Ascending aorta (tissue), 2 donors: ENCODE data around the gene GALM. TPM values are rescaled to one million over a fixed set of nuclear protein-coding genes. Genes with fewer than 3 reads are reported as not detected.

Experiments used
- DNase-seq, 2 donors: peaks; one replicate each; pipeline ENCODE4 v3.0.0-alpha.2; 2019; ENCODE audit warnings: low spot score in 2 of 2
- H3K27ac ChIP-seq, 2 donors: fragments of 200-600 bp; sonication (generic); one replicate each; pipeline ENCODE4 v1.5.1; 2016 to 2017; ENCODE audit warnings: mild to moderate bottlenecking in 1 of 2
- H3K27me3 ChIP-seq: fragments of 200-600 bp; sonication (generic); one replicate; pipeline ENCODE4 v1.5.1; 2017
- H3K36me3 ChIP-seq, 2 donors: fragments of 200-600 bp; sonication (generic); one replicate each; pipeline ENCODE4 v1.5.1; 2016
- H3K4me1 ChIP-seq, 2 donors: fragments of 200-600 bp; sonication (generic); one replicate each; pipeline ENCODE4 v1.5.1; 2016 to 2017; ENCODE audit warnings: mild to moderate bottlenecking in 1 of 2
- H3K4me3 ChIP-seq, 2 donors: fragments of 200-600 bp; sonication (generic); one replicate each; pipeline ENCODE4 v1.5.1; 2016 to 2017; ENCODE audit warnings: mild to moderate bottlenecking in 1 of 2
- H3K9me3 ChIP-seq, 2 donors: fragments of 200-600 bp; sonication (generic); one replicate each; pipeline ENCODE4 v1.5.1; 2016
- intact Hi-C: fragments of 100-400 bp; cut with DNase I; formaldehyde crosslinking; loops from one replicate; pipeline ENCODE4 v1.15.1; 2023
- total RNA-seq: library from RNA; depleted of rRNA; stranded (reverse); fragments of >200 nt; gene quantifications from one replicate; pipeline ENCODE4 v1.1.0, GENCODE V29; 2016
- TF ChIP-seq, protein P1 (sequence below), 3 experiments: fragments of 200-600 bp in 2 of 3; fragments of 450-650 bp in 1 of 3; sonication (generic) in 2 of 3; IDR thresholded peaks; one replicate each; pipeline ENCODE4 v1.5.1; 2016 to 2019; ENCODE audit warnings: antibody characterized with exemption in 3 of 3, mild to moderate bottlenecking in 1 of 3, moderate library complexity in 1 of 3

The GALM gene
- total RNA-seq, 1 donor from 2014 or later: 1.4 TPM

DNA sequence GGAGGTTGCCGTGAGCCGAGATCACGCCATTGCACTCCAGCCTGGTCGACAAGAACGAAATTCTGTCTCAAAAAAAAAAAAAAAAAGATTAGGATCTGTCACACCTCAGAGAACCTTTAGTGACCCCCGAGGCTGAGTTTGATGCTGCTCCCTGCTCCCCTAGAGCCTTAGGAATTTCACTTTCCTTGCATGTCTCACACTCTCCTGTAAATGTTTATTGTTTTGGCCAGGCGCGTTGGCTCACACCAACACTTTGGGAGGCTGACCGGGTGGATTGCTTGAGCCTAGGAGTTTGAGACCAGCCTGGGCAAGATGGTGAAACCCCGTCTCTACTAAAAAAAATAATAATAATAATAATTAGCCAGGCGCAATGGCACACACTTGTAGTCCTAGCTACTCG is 53.8 kb downstream of the GALM start:
- Histone ChIP-seq H3K36me3 (no peaks in the 10 kb centered on the region), H3K4me3 (no peak overlapping the region), H3K4me1 (peaks cover 0 to 12% of the 10 kb centered on the region in 2 donors), H3K9me3 (no peaks in the 10 kb centered on the region), H3K27ac (peak overlapping the region; percentile 40 to 42), H3K27me3 (no peaks in the 10 kb centered on the region)
- intact Hi-C loops: no loop called here
- TF ChIP-seq, protein P1, sequence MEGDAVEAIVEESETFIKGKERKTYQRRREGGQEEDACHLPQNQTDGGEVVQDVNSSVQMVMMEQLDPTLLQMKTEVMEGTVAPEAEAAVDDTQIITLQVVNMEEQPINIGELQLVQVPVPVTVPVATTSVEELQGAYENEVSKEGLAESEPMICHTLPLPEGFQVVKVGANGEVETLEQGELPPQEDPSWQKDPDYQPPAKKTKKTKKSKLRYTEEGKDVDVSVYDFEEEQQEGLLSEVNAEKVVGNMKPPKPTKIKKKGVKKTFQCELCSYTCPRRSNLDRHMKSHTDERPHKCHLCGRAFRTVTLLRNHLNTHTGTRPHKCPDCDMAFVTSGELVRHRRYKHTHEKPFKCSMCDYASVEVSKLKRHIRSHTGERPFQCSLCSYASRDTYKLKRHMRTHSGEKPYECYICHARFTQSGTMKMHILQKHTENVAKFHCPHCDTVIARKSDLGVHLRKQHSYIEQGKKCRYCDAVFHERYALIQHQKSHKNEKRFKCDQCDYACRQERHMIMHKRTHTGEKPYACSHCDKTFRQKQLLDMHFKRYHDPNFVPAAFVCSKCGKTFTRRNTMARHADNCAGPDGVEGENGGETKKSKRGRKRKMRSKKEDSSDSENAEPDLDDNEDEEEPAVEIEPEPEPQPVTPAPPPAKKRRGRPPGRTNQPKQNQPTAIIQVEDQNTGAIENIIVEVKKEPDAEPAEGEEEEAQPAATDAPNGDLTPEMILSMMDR (IDR thresholded peaks at IDR 0.05): no peak
- no peak for DNase-seq

DNA sequence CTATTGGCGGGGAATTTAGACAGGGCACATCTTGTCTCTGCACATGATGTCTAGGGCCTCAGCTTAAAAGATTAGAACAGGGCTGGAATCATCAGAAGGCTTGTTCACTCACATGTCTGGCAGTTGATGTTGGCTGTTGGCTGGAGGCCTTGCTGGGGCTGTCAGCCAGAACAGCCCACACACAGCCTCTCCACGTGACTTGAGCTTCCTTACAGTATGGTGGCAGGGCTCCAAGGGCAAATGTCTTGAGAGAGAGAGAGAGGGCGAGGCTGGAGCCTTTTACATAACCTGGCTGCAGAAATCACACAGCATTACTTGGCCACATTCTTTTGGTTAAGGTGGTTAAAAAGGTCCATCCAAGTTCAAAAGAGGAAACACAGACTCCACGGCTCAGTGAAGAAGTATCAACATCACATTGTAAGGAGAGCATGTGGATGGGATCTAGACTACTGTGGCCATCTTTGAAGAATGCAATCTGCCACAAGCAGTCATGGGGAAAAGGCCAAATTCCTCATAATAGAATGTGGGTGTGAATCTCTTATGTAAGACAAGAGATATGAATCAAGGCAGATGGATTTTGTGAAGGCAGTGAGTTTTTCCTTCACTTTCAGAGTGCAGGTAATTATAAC is 54.8 kb downstream of the GALM start:
- H3K4me3 ChIP-seq: no peak overlapping the region
- H3K4me1 ChIP-seq: peaks cover 0 to 12% of the 10 kb centered on the region in 2 donors
- TF ChIP-seq, protein P1 (IDR thresholded peaks at IDR 0.05): no peak
- no peaks in the 10 kb centered on the region for H3K27me3 ChIP-seq
- DNase-seq: peak in 1 of 2 donors; percentile 78
- no peaks in the 10 kb centered on the region for H3K9me3 ChIP-seq
- peak overlapping the region; percentile 40 to 42 for H3K27ac ChIP-seq
- no peaks in the 10 kb centered on the region for H3K36me3 ChIP-seq
- intact Hi-C loops: no loop called here

DNA sequence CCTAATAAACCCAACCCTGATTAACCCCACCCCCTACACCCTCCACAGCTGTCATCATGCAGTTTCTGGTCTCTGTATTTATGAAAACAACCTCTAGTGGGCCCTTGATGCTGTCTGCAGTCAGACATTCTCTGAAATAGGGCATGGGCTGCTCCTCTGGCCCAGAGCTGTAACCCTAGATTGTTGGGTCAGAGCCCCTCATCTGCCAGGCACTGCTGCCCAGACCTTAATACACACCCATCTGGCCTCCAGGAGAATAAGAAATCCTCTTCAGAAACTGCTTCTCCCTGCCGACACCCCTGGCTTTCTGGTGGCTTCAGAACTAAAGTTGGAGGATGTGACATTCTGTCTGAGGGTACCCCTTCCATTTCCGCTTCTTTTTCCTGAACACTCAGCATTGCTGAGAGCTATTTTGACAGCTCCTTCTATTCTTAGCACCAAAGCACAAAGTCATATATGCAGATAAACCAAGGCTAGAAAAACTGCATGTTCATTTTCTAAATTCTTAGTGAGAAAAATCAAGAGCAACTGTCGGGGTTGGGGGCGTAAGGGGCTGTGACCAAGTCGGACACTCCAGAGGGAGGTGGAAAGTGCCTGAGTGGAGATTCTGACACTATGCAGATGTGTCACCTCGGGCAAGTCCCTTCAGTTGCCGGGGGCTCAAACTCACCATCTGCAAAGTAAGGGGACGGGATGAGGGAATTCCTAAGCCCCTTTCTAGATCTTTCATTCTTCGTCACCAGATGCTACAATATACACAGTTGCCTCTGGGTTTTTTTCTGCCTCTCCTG is 56.6 kb downstream of the GALM start:
- intact Hi-C loops: no loop called here
- no peak for DNase-seq
- Histone ChIP-seq H3K27ac (peak overlapping the region in 1 of 2 donors; percentile 13), H3K4me1 (peaks cover 0 to 12% of the 10 kb centered on the region in 2 donors), H3K4me3 (no peak overlapping the region), H3K27me3 (no peaks in the 10 kb centered on the region), H3K36me3 (no peaks in the 10 kb centered on the region), H3K9me3 (no peaks in the 10 kb centered on the region)
- TF ChIP-seq, protein P1 (IDR thresholded peaks at IDR 0.05): no peak

DNA sequence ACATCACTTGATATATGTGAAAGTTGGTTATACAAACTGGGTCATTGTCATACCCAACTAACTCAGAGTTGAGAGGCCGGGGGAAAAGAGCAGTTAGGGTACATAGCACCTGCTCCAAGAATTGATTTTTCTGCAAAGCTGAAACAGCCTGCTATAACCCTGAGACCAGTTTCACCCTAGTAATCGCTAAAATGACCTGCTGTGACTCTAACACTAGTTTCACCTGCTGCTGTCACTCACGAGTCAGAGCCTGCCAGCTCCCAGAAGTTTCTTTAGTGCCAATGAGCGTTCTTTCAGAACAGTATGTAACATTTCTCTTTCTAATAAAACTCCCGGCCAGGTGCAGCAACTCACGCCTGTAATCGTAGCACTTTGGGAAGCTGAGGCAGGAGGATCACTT is 57.3 kb downstream of the GALM start:
- intact Hi-C loops: no loop called here
- H3K4me3 ChIP-seq: no peak overlapping the region
- no peaks in the 10 kb centered on the region for H3K36me3 ChIP-seq
- H3K27ac ChIP-seq: no peak overlapping the region
- H3K9me3 ChIP-seq: no peaks in the 10 kb centered on the region
- H3K27me3 ChIP-seq: no peaks in the 10 kb centered on the region
- peaks cover 0 to 12% of the 10 kb centered on the region in 2 donors for H3K4me1 ChIP-seq
- no peak for DNase-seq
- TF ChIP-seq, protein P1 (IDR thresholded peaks at IDR 0.05): no peak

DNA sequence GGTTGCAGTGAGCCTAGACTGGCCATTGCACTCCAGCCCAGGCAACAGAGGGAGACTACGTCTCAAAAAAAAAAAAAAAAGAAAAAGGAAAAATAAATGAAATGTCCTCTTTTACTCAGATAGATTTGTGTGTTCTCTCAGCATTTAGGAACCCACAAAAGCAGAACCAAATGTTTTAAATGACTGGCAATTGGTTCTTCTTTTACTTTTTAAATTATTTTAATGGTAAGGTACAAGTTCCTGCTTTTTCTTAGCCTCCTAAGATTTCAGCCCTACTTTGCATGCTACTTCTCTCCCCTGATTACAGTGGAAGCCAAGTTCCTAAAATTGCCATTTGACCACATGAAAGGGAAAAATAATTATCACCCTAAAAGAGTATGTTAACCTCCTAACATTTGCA is 61.7 kb downstream of the GALM start:
- intact Hi-C loops: no loop called here
- Histone ChIP-seq H3K27me3 (no peaks in the 10 kb centered on the region), H3K36me3 (peaks cover 9 to 29% of the 10 kb centered on the region in 2 donors), H3K4me1 (no peaks in the 10 kb centered on the region), H3K9me3 (no peaks in the 10 kb centered on the region), H3K4me3 (no peak overlapping the region), H3K27ac (no peak overlapping the region)
- TF ChIP-seq, protein P1 (IDR thresholded peaks at IDR 0.05): no peak
- no peak for DNase-seq
